ENCODE data around the gene PNPLA8.

- TF ChIP-seq CTCF (IDR thresholded peaks at IDR 0.05): no peak
- no peak for TF ChIP-seq POLR2A (IDR thresholded peaks at IDR 0.05)
Observed at GRCh38 chr7:108450160-108450559, 75.8 kb downstream of the PNPLA8 start.

Data from body of pancreas (tissue), 4 donors.